ENCODE data around the gene CACNA2D1.

CACNA2D1 gene

DNA sequence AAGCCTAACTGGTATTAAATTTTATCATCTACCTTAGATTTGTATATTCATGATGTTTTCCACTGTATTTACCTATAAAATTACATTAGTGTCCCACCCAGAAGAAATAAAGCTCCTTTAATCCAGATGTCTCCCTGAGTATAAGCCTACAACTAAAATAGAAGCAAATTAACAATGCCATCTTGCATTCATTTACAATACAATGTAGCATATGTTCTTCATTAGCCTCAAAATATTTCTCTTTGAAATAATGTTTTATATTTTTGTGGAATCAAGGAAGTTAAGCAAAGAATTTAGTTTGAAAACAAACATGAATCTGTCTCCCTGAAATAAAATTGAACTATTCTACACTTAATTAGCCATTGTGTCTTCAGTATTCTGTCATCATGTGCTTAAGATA, 112.3 kb downstream of the CACNA2D1 start:
- DNase-seq = no peak

DNA sequence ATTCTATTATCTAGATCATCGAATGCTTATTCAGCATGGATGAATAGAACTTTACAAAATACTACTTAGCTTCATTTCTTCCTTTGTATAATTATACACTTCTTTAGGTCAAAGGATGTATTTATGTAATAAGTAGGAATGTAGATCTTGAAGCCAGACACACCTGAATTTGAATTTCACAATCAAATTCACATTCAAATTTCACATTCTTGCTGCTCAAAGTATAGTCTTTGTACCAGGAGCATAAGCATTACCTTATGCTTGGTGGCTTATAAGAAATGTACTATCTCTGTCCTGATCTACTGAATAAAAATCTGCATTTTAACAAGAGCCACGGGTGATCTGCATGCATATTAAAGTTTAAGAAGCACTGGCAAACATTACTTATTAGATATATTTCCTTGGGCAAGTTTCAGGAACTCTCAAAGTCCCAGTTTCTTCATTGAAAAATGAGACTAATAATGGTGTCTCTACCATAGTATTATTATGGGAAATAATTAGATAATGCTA, 112.8 kb downstream of the CACNA2D1 start:
- no peak for DNase-seq

DNA sequence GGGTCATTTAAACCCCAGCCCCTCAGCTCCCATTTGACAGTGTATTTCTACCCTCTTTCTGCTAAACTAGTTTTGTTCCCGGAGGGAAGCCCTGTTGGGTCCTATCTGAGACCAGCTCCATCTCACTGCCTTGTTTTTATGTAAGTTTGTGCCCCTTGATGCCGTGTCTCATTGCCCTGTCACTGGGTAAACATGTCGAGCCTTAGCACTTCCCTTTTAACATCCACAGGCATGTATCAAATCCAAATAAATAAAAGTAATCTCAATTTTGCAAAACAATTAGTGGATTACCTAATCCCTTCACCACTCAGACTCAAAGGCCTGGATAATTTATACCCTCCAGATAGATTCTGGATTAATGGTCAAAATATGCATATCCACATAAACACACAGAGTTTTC, 115.7 kb downstream of the CACNA2D1 start:
- no peak for DNase-seq

- DNase-seq = no peak
Observed at GRCh38 chr7:82325416-82325815, 118.2 kb downstream of the CACNA2D1 start.

- DNase-seq = no peak
Observed at GRCh38 chr7:82323806-82324205, 119.8 kb downstream of the CACNA2D1 start.

DNA sequence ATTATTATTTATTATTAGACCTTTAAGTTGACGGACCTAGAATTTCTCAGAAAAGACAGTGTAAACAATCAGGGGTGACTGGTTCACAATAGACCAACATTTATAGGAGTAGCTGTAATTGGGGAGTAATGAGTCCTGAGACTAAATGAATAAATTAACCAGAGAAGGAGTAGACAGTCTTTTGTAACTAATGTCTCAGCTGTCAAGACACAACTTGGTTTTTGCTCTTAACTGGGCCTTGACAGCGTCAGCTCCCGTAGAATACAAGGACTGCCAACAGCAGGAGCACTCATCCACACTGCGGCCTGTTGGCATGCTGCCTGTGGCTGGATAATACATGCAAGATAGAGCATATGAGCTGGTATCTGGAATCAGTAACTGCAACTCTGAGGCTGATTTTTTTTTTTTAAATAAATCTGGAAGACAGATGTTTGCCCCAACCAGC, 123.9 kb downstream of the CACNA2D1 start:
- no peak for DNase-seq

- DNase-seq = no peak
Observed at GRCh38 chr7:82318786-82319185, 124.8 kb downstream of the CACNA2D1 start.

DNA sequence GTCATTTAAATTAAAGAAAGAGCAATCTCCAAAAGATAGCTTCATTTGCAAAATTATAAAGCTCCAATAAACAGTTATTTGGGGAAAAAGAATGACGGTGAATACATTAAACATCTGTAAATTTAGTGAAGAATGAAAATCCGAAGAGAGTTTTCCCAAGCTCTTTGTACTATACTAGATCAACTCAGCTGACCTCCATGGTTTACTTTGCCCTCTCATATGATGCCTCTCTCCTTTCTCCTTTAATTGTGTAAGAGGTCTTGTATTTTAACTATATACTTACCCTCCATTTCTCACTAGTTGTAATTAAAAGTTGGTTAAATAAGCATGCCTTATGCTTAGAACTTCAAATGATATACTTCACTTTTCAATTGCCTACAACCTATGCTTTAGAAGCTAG, 125.8 kb downstream of the CACNA2D1 start:
- DNase-seq = no peak

DNA sequence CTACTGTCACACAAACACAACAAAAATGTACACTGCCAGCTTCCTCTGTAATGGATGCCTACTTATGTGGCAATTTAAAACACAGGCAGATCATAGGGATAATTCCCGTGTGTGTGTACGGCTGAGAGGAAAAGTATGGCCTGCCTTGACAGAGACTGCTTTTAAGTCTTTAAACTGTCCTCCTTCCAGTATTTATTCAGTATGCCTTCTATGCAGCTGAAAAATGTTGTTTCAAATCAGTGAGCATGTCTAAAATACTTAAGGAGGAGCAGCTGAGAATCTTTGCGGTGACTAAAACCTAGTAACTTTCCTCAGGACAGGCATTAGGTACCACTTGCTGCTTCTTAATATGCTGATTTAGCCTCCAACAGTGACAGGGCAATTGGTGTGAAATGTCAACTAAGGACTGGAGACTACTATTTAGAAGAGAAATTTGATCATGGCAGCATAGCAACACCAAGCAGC, 126.3 kb downstream of the CACNA2D1 start:
- no peak for DNase-seq

DNA sequence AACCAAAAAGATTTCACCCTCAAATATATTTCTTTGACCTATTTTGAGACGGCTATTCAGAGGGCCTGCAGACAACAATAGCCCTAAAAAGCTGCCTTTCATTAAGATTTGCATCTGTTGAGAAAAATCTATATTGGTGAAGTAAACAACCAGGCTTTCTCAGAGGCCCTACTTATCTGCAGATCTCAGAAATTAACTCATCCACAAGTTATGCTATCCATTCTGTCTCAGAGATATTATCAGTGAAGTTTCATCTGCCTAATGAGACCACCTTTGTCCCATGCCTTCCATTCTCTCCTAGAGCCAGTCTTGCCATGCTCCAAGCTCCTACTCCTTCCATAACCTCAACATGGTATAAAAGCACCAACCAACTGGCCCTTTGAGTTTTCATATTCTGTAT, 130.3 kb downstream of the CACNA2D1 start:
- no peak for DNase-seq

- DNase-seq = no peak
Observed at GRCh38 chr7:82312646-82313045, 130.9 kb downstream of the CACNA2D1 start.

DNA sequence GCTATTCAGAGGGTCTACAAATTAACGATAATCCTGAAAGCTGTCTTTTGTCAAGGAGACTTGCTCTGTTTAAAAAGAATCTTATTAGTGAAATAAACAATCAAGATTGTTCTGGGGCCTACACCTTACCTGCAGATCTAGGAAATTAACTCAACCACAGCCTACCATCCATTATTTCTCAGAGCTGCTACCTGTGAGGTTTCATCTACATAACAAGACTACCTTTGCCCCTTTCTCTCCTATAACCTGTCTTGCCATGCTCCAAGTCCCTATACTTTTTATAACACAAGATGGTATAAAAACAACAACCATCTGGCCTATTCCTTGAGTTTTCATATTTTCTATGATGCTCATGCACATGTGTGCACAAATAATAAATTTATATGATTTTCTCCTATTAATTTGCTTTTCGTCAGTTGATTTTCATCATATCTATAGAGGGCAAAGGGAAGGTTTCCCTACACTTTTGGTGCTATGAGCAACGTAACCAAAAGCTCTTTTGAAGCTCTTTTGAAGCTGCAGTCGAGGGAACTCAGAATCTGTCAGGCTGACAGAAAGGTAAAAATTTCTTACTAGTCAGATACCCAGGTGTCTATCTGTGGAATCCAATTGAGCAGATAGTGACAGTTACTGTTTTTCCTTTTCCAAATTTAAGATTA, 138.1 kb downstream of the CACNA2D1 start:
- no peak for DNase-seq

GRCh38 chr7:82294865-82295264, 148.7 kb downstream of the CACNA2D1 start:
- no peak for DNase-seq

DNA sequence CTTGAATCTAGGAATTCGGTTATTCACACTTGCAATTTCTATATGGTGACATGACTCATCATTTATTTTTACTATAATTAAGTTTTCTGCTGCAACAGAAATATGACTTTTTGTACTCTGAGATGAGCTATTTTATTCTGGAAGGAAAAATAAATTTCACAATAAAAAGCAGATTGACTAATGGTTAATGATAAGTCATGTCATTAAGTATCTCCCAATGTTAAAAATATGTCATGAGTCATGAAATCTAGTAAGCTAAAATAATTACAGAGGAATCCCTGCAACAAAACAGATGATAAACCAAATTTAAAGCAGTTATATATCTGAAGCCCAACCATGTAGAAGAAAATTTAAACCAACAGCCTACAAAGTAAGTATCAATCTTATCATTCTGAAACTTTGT, 149.2 kb downstream of the CACNA2D1 start:
- DNase-seq = no peak

- no peak for DNase-seq
Observed at GRCh38 chr7:82293467-82293866, 150.1 kb downstream of the CACNA2D1 start.

DNA sequence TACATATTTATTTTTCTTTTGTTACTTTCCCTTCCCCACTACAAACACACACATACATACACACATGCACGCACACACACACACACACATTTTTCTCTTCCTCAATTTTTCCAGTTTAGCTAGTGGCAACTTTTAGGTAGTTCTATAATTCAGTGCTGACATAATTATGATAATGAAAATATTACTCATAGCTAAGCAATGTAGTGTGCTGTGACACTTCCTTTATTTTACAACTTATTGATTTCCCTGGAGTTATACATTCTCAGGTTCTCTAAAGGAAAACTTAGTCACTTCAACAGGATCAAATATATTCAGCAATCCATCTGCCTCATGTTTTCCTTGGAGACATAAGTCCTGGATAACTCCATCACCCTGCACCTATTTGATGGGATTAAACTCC, 151.6 kb downstream of the CACNA2D1 start:
- DNase-seq = no peak

GRCh38 chr7:82289889-82290288, 153.7 kb downstream of the CACNA2D1 start:
- no peak for DNase-seq

GRCh38 chr7:82289152-82289535, 154.4 kb downstream of the CACNA2D1 start:
- DNase-seq = no peak

GRCh38 chr7:82286798-82287140, 156.8 kb downstream of the CACNA2D1 start:
- no peak for DNase-seq

DNA sequence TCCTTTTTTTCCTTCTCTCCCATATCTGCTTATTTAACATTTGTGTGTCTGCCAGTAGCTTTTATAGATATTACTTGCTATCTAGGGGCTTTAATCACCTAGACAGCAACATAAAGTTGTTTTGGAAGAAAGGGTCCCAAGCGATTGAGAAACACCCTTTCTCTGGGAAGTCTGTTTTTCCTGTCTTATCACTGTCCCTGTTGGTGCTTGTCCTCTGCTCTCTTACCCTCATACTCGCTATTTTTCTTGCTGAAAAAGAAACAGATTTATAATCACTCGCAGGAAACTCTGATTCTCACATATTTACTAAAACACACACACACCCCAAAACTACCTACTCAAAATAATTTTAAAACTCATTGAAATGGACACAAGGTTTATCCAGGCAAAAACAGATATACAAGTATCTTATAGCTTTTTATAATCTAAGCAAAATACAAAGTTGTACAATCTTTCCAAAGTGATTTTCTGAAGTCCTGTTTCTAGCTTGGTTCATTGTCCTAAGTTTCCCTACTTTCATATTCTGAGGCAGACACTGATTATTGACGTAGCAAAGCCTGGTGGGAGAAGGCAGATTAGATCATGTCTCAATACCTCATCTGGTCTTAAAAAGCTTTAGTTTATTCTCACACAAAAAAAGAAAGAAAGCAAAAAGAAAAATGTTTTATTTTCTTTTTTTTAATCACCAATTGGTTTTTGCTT, 157.3 kb downstream of the CACNA2D1 start:
- no peak for DNase-seq

DNA sequence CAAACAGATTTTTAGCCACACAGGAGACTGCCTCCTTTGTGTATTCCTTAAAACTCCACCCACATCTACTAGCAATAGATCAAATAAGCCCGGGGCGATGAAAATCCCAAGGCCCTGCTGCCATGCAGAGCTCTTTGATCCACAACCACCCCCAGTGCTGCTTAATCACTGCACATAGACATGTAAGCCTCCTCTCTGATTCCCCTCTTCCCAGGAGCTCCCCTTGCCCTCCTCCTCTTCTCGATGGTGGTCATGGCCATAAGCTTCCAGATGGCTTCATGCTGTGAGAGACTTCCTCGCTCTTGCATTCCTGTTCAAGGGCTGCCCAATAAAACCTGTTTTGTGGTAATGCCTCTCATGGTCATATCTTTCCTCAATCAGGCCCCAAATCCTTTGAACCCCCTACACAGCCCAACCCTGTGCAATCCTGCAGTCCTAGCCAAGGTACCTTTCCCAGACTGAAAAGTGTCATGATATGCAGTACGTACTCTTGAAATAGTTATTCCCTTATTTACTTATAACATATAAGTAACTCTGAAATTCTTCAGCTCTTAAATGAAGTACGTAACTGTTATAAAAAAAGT, 158.5 kb downstream of the CACNA2D1 start:
- no peak for DNase-seq

- no peak for DNase-seq
Observed at GRCh38 chr7:82275342-82275741, 168.2 kb downstream of the CACNA2D1 start.

GRCh38 chr7:82274681-82275080, 168.9 kb downstream of the CACNA2D1 start:
- DNase-seq = no peak

DNA sequence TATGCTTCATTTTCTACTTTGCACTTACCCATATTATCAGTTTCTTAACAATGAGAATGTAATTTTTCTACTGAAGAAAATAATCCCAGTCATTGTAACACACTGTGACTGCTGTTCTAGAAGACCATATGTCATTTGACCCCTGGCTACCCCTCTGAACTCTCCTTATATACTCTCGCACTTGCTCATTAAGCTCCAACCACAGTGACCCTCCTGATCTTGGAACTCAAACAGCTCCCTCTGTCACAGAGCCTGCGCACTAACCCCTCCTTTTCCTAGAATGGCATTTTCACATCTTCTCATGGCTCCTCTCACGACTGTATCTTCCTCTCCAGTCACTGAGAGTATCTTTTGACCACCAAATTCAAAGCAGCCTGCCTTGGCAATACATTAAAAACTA, 169.7 kb downstream of the CACNA2D1 start:
- DNase-seq = no peak
